GM10248 (cell line): ENCODE data around the gene HNF4A.

Experiments used
- CTCF ChIA-PET: fragments of 300-600 bp; sonication (Branson Sonifier 250); formaldehyde crosslinking; extraction: SDS; loops from one replicate; lab custom pipeline; 2021; ENCODE audit warnings: antibody characterized with exemption; lab: Yijun Ruan, JAX
- POLR2A ChIA-PET: fragments of 350-650 bp; sonication (Branson Sonifier 250); formaldehyde crosslinking; extraction: SDS; loops from one replicate; lab custom pipeline; 2020; ENCODE audit warnings: antibody characterized with exemption; lab: Yijun Ruan, JAX
- DNase-seq: peaks from one replicate; pipeline ENCODE4 v3.0.0; 2012; ENCODE audit errors: extremely low spot score
- CTCF ChIP-seq: IDR thresholded peaks from 2 replicates; pipeline ENCODE4 v1.5.1; 2012; ENCODE audit warnings: mild to moderate bottlenecking, low read depth; ENCODE audit errors: extremely low read depth, missing control alignments, control extremely low read depth

Gene HNF4A

GRCh38 chr20:44384423-44385027 lies 29.0 kb downstream of the HNF4A start:
- DNase-seq, result peak; percentile 75
- CTCF ChIA-PET, result interaction anchor here (0.6 to 6.6 kb wide), 29 partner anchors 9 to 483 kb away, joined by 3 to 113 read pairs (median 4); partner anchors contain the start of gene FITM2
- POLR2A ChIA-PET, result no interaction called here
- peak; percentile 93 for TF ChIP-seq CTCF

- ChIA-PET POLR2A (no interaction called here), CTCF (interaction anchor here (0.9 to 2.9 kb wide), 10 partner anchors 10 to 344 kb away, joined by 3 to 16 read pairs (median 6); no protein-coding TSS in a partner anchor)
- peak; percentile 85 for DNase-seq
- TF ChIP-seq CTCF, result peak; percentile 91
These were observed 33.0 kb downstream of the HNF4A start for GRCh38 chr20:44388466-44389023.

- CTCF ChIA-PET, result interaction anchor here (0.7 to 2.9 kb wide), 13 partner anchors 9 to 228 kb away, joined by 3 to 16 read pairs (median 4); partner anchors contain the start of gene FITM2
- no peak for DNase-seq
- POLR2A ChIA-PET, result no interaction called here
- TF ChIP-seq CTCF, result no peak
These were observed 34.4 kb downstream of the HNF4A start for GRCh38 chr20:44389871-44390270.

- no peak for TF ChIP-seq CTCF
- no peak for DNase-seq
- POLR2A ChIA-PET, result no interaction called here
- CTCF ChIA-PET, result interaction anchor here (0.7 to 2.9 kb wide), 11 partner anchors 8 to 173 kb away, joined by 3 to 16 read pairs (median 5); partner anchors contain the start of gene FITM2
These were observed 34.8 kb downstream of the HNF4A start for GRCh38 chr20:44390280-44390679.

GRCh38 chr20:44392088-44392775 lies 36.7 kb downstream of the HNF4A start:
- ChIA-PET POLR2A (no interaction called here), CTCF (interaction anchor here (1.5 to 1.6 kb wide), 2 partner anchors 175 to 218 kb away, joined by 4 to 5 read pairs; no protein-coding TSS in a partner anchor)
- no peak for TF ChIP-seq CTCF
- DNase-seq, result no peak

- POLR2A ChIA-PET, result no interaction called here
- CTCF ChIA-PET, result no interaction called here
- no peak for TF ChIP-seq CTCF
- DNase-seq, result no peak
These were observed 37.5 kb downstream of the HNF4A start for GRCh38 chr20:44392776-44393607.
